Glutamatergic neuron (in vitro differentiated cells): ENCODE data around the gene ZFHX3. TPM values are rescaled to one million over a fixed set of nuclear protein-coding genes. Genes with fewer than 3 reads are reported as not detected.

ENCODE experiments used
- DNase-seq: peaks from one replicate; pipeline ENCODE4 v3.0.0; 2022
- H3K27ac Mint-ChIP-seq: one replicate; pipeline ENCODE4 v1.8.0; 2020; ENCODE audit warnings: mild to moderate bottlenecking, mixed read lengths, inconsistent platforms; ENCODE audit not compliant: unreplicated experiment
- H3K27me3 Mint-ChIP-seq: one replicate; pipeline ENCODE4 v1.8.0; 2020; ENCODE audit warnings: mild to moderate bottlenecking, moderate library complexity, mixed read lengths, inconsistent platforms; ENCODE audit not compliant: unreplicated experiment
- H3K36me3 Mint-ChIP-seq: one replicate; pipeline ENCODE4 v1.8.0; 2020; ENCODE audit warnings: mild to moderate bottlenecking, mixed read lengths, inconsistent platforms; ENCODE audit not compliant: unreplicated experiment
- H3K4me1 Mint-ChIP-seq: one replicate; pipeline ENCODE4 v1.8.0; 2020; ENCODE audit warnings: mild to moderate bottlenecking, low read depth, mixed read lengths, inconsistent platforms; ENCODE audit not compliant: unreplicated experiment
- H3K4me3 Mint-ChIP-seq: one replicate; pipeline ENCODE4 v1.8.0; 2020; ENCODE audit warnings: mild to moderate bottlenecking, mixed read lengths, inconsistent platforms; ENCODE audit not compliant: unreplicated experiment
- H3K9me3 Mint-ChIP-seq: one replicate; pipeline ENCODE4 v1.8.0; 2020; ENCODE audit warnings: mild to moderate bottlenecking, moderate library complexity, mixed read lengths, inconsistent platforms; ENCODE audit not compliant: unreplicated experiment
- CTCF ChIP-seq: fragments of 200-600 bp; sonication (generic); IDR thresholded peaks from one replicate; pipeline ENCODE4 v1.5.0; 2021; ENCODE audit not compliant: partially characterized antibody, unreplicated experiment
- total RNA-seq: library from RNA; stranded (reverse); fragmentation: NEBNext Ultra II Directional; extraction: Animal tissue kit (Norgen Biotek cat#: 25700); gene quantifications from one replicate; pipeline ENCODE4 v1.2.1, GENCODE V29; 2021; ENCODE audit not compliant: unreplicated experiment

ZFHX3 gene
- total RNA-seq, 1 donor from 2014 or later: 6.8 TPM

- H3K27me3 Mint-ChIP-seq: no peaks in the 10 kb centered on the region
- no peak for DNase-seq
- no peak overlapping the region for H3K4me3 Mint-ChIP-seq
- H3K9me3 Mint-ChIP-seq: no peaks in the 10 kb centered on the region
- no peak overlapping the region for H3K27ac Mint-ChIP-seq
- H3K4me1 Mint-ChIP-seq: peaks cover 12% of the 10 kb centered on the region
- TF ChIP-seq CTCF: no peak
- H3K36me3 Mint-ChIP-seq: no peaks in the 10 kb centered on the region
Measured at GRCh38 chr16:72876221-72876620, 171.7 kb downstream of the ZFHX3 start.

DNA sequence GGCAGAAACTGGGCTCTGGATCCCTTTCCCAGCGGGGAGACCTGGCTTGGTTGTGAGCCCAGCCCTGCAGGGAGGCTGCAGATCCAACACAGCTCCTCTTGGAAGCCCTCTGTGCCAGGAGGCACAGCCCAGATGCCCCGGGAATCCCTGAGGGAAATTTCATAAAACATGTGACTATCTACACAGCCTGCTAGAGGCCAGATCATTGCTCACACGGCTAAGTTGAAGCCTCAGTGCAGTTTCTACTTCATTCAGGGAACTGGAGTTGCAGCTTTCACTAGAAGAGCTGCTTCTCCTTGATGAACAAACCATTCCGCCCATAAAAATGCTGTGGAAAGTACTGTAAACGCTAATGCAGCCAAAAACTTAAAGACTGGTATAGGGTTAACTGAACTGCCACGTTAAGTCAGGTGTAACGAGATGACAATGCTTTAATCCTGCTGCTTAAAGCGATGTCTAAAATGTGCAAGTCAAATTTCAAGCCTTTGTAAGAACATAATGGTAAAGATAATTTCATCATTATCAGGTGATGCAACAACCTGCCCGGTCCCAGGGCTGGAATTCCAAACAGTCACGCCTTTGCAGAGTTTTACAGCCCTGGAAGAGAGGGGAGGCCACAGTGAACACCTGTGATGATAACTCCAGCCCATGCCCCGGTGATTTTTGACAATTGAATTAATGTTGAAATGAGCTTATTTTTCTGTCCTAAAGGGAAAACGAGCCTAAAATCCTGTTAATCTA is 172.5 kb downstream of the ZFHX3 start:
- no peak for DNase-seq
- TF ChIP-seq CTCF: no peak
- Mint-ChIP-seq H3K4me1 (peaks cover 12% of the 10 kb centered on the region), H3K4me3 (no peak overlapping the region), H3K27me3 (no peaks in the 10 kb centered on the region), H3K27ac (no peak overlapping the region), H3K9me3 (no peaks in the 10 kb centered on the region), H3K36me3 (no peaks in the 10 kb centered on the region)

DNA sequence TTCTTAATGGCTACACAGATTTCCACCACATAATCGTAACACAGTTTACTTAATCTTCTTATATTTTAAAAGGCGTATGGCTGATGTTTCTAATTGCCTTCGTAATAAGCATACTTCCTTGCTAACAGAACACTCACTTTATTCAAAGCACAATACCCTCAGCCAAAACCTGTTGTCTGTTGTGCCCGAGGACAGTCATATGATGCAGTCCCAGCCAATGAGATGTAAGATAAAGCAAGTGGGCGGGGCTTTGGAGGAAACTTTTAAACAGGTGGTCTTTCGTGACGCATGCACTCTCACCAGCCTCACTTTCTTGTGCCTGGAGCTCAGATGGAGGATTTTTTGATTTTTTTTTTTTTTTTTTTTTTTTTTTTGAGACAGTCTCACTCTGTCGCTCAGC is 174.1 kb downstream of the ZFHX3 start:
- H3K27me3 Mint-ChIP-seq: no peaks in the 10 kb centered on the region
- H3K36me3 Mint-ChIP-seq: no peaks in the 10 kb centered on the region
- no peak overlapping the region for H3K4me3 Mint-ChIP-seq
- H3K9me3 Mint-ChIP-seq: no peaks in the 10 kb centered on the region
- no peak for TF ChIP-seq CTCF
- DNase-seq: no peak
- H3K4me1 Mint-ChIP-seq: peaks cover 12% of the 10 kb centered on the region
- H3K27ac Mint-ChIP-seq: no peak overlapping the region

DNA sequence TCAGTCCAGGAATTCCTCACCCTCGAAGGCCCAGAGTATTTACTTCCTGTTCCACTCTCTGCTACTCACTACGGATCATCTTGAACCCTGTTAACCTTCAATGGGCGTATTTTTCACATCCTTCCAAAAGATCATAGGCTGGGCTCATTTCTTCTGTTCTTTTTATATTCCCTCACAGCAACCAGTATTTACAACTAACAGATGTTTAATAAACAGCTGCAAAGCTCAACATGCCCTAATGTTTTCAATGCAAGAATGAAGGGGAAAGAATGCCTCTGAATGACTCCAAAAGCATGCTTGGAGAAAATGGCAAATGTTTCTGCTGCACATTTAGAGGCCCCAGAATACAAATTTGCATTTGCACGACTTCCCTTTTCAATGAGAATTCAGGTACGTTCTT is 174.9 kb downstream of the ZFHX3 start:
- H3K27ac Mint-ChIP-seq: no peak overlapping the region
- no peak for TF ChIP-seq CTCF
- no peak overlapping the region for H3K4me3 Mint-ChIP-seq
- no peak for DNase-seq
- no peaks in the 10 kb centered on the region for H3K9me3 Mint-ChIP-seq
- H3K4me1 Mint-ChIP-seq: peaks cover 12% of the 10 kb centered on the region
- no peaks in the 10 kb centered on the region for H3K36me3 Mint-ChIP-seq
- H3K27me3 Mint-ChIP-seq: no peaks in the 10 kb centered on the region

DNA sequence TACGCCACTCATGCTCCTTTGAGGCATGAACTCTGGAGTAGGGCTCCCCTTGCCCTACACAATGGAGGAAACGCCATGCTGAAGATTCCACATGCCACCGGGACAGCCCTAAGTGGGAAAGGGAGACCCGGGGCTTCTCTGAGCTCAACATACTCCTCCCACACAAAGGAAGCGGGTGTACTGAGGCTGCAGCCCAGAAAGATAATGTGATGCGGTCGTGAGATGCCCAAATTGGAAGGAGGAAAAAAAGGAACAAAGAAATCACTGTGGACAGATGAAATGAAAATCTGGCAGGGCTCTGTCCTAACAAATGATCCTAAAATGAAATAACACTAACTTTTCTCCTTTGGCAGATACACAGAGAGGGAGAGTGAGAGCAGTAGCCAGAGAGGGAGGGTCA is 182.1 kb downstream of the ZFHX3 start:
- Mint-ChIP-seq H3K27ac (no peak overlapping the region), H3K4me3 (no peak overlapping the region), H3K9me3 (peaks cover 2% of the 10 kb centered on the region), H3K36me3 (no peaks in the 10 kb centered on the region), H3K4me1 (no peaks in the 10 kb centered on the region), H3K27me3 (peaks cover 2% of the 10 kb centered on the region)
- no peak for DNase-seq
- no peak for TF ChIP-seq CTCF
